Erythroblast (primary cell): ENCODE measurements around the gene PPP1R37.

ENCODE experiments used
- GATA1 ChIP-seq: IDR thresholded peaks from 2 replicates; pipeline ENCODE4 v1.6.1; 2011; ENCODE audit warnings: low read depth, mild to moderate bottlenecking, control low read depth, low read length, moderate library complexity
- POLR2A ChIP-seq: IDR thresholded peaks from 2 replicates; pipeline ENCODE4 v1.6.1; 2011; ENCODE audit warnings: mild to moderate bottlenecking, low read length

DNA sequence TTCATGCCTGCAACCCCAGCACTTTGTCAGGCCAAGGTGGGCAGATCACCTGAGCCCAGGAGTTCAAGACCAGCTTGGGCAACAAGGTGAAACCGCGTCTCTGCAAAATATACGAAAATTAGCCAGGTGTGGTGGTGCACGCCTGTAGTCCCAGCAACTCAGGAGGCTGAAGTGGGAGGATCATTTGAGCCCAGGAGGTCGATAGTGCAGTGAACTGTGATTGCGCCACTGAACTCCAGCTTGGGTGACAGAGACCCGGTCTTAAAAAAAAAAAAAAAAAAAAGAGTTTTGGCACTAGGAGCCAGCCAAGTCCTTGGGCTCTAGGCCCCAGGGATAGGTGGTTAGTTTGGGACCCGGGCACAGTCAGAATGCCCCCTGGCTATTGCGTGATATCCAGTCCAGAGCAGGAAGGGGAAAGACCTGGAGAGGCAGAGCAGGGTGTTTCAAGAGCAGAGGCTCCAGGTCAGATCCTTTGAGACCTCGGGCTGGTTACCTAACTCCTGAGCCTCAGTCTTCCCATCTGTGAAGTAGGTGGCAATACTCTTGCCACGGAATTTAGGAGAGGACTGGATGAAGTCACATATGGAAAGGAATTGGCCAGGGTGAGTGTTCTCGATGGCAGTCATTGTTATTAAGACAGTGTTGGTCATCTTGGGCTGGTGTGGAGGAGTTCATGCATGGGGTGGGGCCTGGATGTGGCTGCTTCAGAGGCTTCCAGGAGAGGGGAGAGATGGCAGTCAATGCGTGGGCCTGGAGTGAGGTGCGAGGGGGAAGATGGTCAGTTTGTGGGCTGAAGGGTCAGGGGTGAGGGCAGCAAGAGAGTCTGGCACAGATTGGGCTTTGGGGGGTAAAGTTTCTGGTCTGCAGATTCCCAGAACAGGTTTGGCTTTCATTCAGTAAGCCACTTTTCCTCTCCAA lies 2.8 kb downstream of the PPP1R37 start:
- TF ChIP-seq POLR2A, result no peak
- no peak for TF ChIP-seq GATA1
